HCT116 (cell line): ENCODE results near the gene TCEAL4. TPM values are rescaled to one million over a fixed set of nuclear protein-coding genes. Genes with fewer than 3 reads are reported as not detected.

Experiments used
- ATAC-seq: fragments of 200-7000 bp; cut with Tn5 transposase; 2 replicates; pipeline ENCODE4 v1.9.1; 2020; ENCODE audit warnings: mild to moderate bottlenecking, moderate library complexity
- BruUV-seq: library from RNA; stranded (reverse); fragments of 400-500 nt; replicated peaks from 2 replicates; lab custom pipeline; 2021; lab: Mats Ljungman, UMichigan
- CTCF ChIA-PET: fragments of 300-600 bp; sonication (Branson Sonifier 250); formaldehyde crosslinking; loops from one replicate; lab custom pipeline; 2021; ENCODE audit warnings: antibody characterized with exemption; lab: Charles Lee
- POLR2A ChIA-PET: fragments of 300-600, 350-600 bp; sonication (Branson Sonifier 250); formaldehyde crosslinking; loops from one replicate; lab custom pipeline; 2021; ENCODE audit warnings: antibody characterized with exemption; lab: Charles Lee
- RAD21 ChIA-PET, 2 experiments: fragments of 300-600 bp; sonication (Branson Sonifier 250); formaldehyde crosslinking; loops; one replicate each; lab custom pipeline; 2023; ENCODE audit warnings: low total read pairs in 2 of 2; ENCODE audit not compliant: uncharacterized antibody in 2 of 2, unreplicated experiment in 2 of 2, low non-redundant PET in 1 of 2; lab: Charles Lee
- DNase-seq: peaks from one replicate; pipeline ENCODE4 v3.0.0-alpha.2; 2010; ENCODE audit warnings: low read depth, low spot score
- H2AFZ ChIP-seq: fragments of 200-600 bp; shearing (Covaris generic), sonication (generic); 2 replicates; pipeline ENCODE4 v1.6.1; 2017; ENCODE audit warnings: low read depth, mixed run types, mixed read lengths, antibody characterized with exemption, low read length; ENCODE audit not compliant: poor library complexity, severe bottlenecking
- H3K27ac ChIP-seq: 2 replicates; pipeline ENCODE4 v1.5.1; 2012; ENCODE audit warnings: low read depth, low read length
- H3K27me3 ChIP-seq: fragments of 200-600 bp; sonication (generic); 2 replicates; pipeline ENCODE4 v1.6.1; 2016; ENCODE audit warnings: mixed run types, low read length, mixed read lengths; ENCODE audit not compliant: insufficient read depth
- H3K36me3 ChIP-seq, 2 experiments: fragments of 200-500 bp in 1 of 2; fragments of 200-600 bp in 1 of 2; sonication (Bioruptor generic) in 1 of 2; sonication (generic) in 1 of 2; 2 replicates each; pipeline versions ENCODE4 v1.5.1 to v1.6.1; 2014 to 2016; ENCODE audit warnings: low read length in 2 of 2, inconsistent platforms in 1 of 2, mixed read lengths in 1 of 2, mixed run types in 1 of 2; ENCODE audit not compliant: insufficient read depth in 2 of 2, control insufficient read depth in 1 of 2
- H3K4me1 ChIP-seq, 2 experiments: fragments of 200-600 bp in 1 of 2; sonication (generic) in 1 of 2; 2 replicates each; pipeline versions ENCODE4 v1.5.1 to v1.6.1; 2012 to 2017; ENCODE audit warnings: low read length in 2 of 2, inconsistent platforms in 1 of 2, mild to moderate bottlenecking in 1 of 2, mixed read lengths in 1 of 2, mixed run types in 1 of 2, moderate library complexity in 1 of 2; ENCODE audit not compliant: insufficient read depth in 2 of 2, control insufficient read depth in 1 of 2
- H3K4me2 ChIP-seq: fragments of 200-600 bp; sonication (generic); 2 replicates; pipeline ENCODE4 v1.6.1; 2017; ENCODE audit warnings: mixed run types, low read length, mixed read lengths
- H3K4me3 ChIP-seq, 2 experiments: fragments of 200-600 bp in 1 of 2; sonication (generic) in 1 of 2; replicated peaks in 1 of 2; 2 replicates each; pipeline ENCODE4 v1.5.1; 2011 to 2016; ENCODE audit warnings: low read length in 2 of 2, control low read depth in 1 of 2, low read depth in 1 of 2, mild to moderate bottlenecking in 1 of 2, mixed read lengths in 1 of 2, mixed run types in 1 of 2
- H3K79me2 ChIP-seq: fragments of 200-600 bp; sonication (generic); 2 replicates; pipeline ENCODE4 v1.6.1; 2017; ENCODE audit warnings: mild to moderate bottlenecking, mixed run types, low read length, moderate library complexity, mixed read lengths; ENCODE audit not compliant: insufficient read depth
- H3K9ac ChIP-seq: fragments of 200-600 bp; sonication (generic); 2 replicates; pipeline ENCODE4 v1.6.1; 2016; ENCODE audit warnings: low read length, mixed read lengths
- H3K9me2 ChIP-seq: fragments of 200-600 bp; sonication (generic), shearing (Covaris generic); 2 replicates; pipeline ENCODE4 v1.6.1; 2017; ENCODE audit warnings: mixed run types, mild to moderate bottlenecking, moderate library complexity; ENCODE audit not compliant: insufficient read depth
- H3K9me3 ChIP-seq, 2 experiments: fragments of 200-500 bp in 1 of 2; fragments of 200-600 bp in 1 of 2; sonication (Bioruptor generic) in 1 of 2; sonication (generic) in 1 of 2; 2 replicates each; pipeline ENCODE4 v1.6.1; 2014 to 2017; ENCODE audit warnings: low read length in 2 of 2, mixed read lengths in 2 of 2, inconsistent platforms in 1 of 2, low read depth in 1 of 2, mild to moderate bottlenecking in 1 of 2, mixed run types in 1 of 2, moderate library complexity in 1 of 2; ENCODE audit not compliant: control insufficient read depth in 1 of 2, insufficient read depth in 1 of 2
- H4K20me1 ChIP-seq: fragments of 200-600 bp; sonication (generic), shearing (Covaris generic); 2 replicates; pipeline ENCODE4 v1.6.1; 2017; ENCODE audit warnings: mixed run types, mild to moderate bottlenecking, moderate library complexity; ENCODE audit not compliant: insufficient read depth
- EZH2 ChIP-seq: fragments of 200-600 bp; sonication (generic); IDR thresholded peaks from 2 replicates; pipeline ENCODE4 v1.6.1; 2017; ENCODE audit warnings: antibody characterized with exemption, mixed run types
- FOSL1 ChIP-seq: IDR thresholded peaks from 2 replicates; pipeline ENCODE4 v1.6.1; 2012; ENCODE audit warnings: low read depth
- RAD21 ChIP-seq: IDR thresholded peaks from 2 replicates; pipeline ENCODE4 v1.6.1; 2012; ENCODE audit warnings: low read depth, mild to moderate bottlenecking
- SRF ChIP-seq: IDR thresholded peaks from 2 replicates; pipeline ENCODE4 v1.6.1; 2012; ENCODE audit warnings: low read depth
- TCF7L2 ChIP-seq: IDR thresholded peaks from 2 replicates; pipeline ENCODE4 v1.7.0; 2011; ENCODE audit warnings: borderline replicate concordance, inconsistent platforms; ENCODE audit not compliant: insufficient read depth, insufficient read length; ENCODE audit errors: extremely low read depth
- ZNF274 ChIP-seq: fragments of 200-500 bp; sonication (Bioruptor generic); IDR thresholded peaks from 2 replicates; pipeline ENCODE4 v1.6.1; 2014; ENCODE audit warnings: mild to moderate bottlenecking, low read depth, low read length, inconsistent platforms
- intact Hi-C: fragments of 100-400 bp; cut with micrococcal nuclease; formaldehyde crosslinking; loops from 2 replicates; pipeline ENCODE4 v1.10.0; 2022
- total RNA-seq: library from RNA; stranded (reverse); gene quantifications from one replicate; pipeline ENCODE4 v1.2.1, GENCODE V29; 2021; ENCODE audit not compliant: unreplicated experiment
- TF ChIP-seq, protein P1 (sequence below): IDR thresholded peaks from 2 replicates; pipeline ENCODE4 v1.6.1; 2012
- TF ChIP-seq, protein P2 (sequence below): IDR thresholded peaks from 2 replicates; pipeline ENCODE4 v1.6.1; 2012
- TF ChIP-seq, protein P3 (sequence below): IDR thresholded peaks from 2 replicates; pipeline ENCODE4 v1.6.1; 2011; ENCODE audit warnings: mild to moderate bottlenecking, low read length, moderate library complexity; ENCODE audit not compliant: insufficient replicate concordance; ENCODE audit errors: extremely low read depth
- TF ChIP-seq, protein P4 (sequence below): IDR thresholded peaks from 2 replicates; pipeline ENCODE4 v1.6.1; 2012; ENCODE audit warnings: low read depth
- TF ChIP-seq, protein P5 (sequence below), 3 experiments: fragments of 200-600 bp in 1 of 3; sonication (generic) in 1 of 3; IDR thresholded peaks in 2 of 3; conservative IDR thresholded peaks in 1 of 3; 2 replicates each; pipeline ENCODE4 v1.5.1; 2012 to 2017; ENCODE audit warnings: low read depth in 2 of 3, low read length in 2 of 3, antibody characterized with exemption in 1 of 3, borderline replicate concordance in 1 of 3, control low read depth in 1 of 3, mild to moderate bottlenecking in 1 of 3, mixed read lengths in 1 of 3, mixed run types in 1 of 3, moderate library complexity in 1 of 3; ENCODE audit not compliant: insufficient read depth in 1 of 3

The TCEAL4 gene
- total RNA-seq, 1 experiment from 2014 or later: 23.5 TPM

DNA sequence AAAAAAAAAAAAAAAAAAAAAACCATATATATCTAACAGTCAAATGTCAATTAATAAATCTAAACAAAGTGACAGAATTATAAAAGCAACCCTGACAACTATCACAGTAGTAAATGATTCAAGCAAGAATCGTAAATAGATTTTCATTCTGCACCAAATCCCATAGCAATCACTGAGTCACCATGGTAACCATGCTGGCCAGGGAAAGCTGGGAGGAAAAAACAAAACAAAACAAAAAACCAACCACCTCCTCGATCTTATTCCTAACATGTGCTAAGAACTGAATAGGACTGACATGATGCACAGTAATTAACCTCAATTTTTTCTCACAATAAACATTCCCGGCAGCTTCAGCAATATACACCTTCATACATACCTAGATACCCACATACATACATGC lies 35.4 kb upstream of the TCEAL4 start:
- Histone ChIP-seq H3K9ac (no peak overlapping the region), H3K79me2 (no peaks in the 10 kb centered on the region), H3K4me1 (no peaks in the 10 kb centered on the region), H3K9me3 (no peaks in the 10 kb centered on the region), H2AFZ (no peak overlapping the region), H3K9me2 (no peaks in the 10 kb centered on the region), H3K4me2 (no peak overlapping the region), H3K36me3 (no peaks in the 10 kb centered on the region), H3K4me3 (no peak overlapping the region), H3K27me3 (no peaks in the 10 kb centered on the region), H3K27ac (no peak overlapping the region), H4K20me1 (no peaks in the 10 kb centered on the region)
- no TSS peak for BruUV-seq
- POLR2A ChIA-PET: no interaction called here
- RAD21 ChIA-PET: no interaction called here
- TF ChIP-seq, protein P1, sequence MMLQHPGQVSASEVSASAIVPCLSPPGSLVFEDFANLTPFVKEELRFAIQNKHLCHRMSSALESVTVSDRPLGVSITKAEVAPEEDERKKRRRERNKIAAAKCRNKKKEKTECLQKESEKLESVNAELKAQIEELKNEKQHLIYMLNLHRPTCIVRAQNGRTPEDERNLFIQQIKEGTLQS: no peak
- TF ChIP-seq SRF: no peak
- ATAC-seq (no peak), DNase-seq (no peak)
- intact Hi-C loops: no loop called here
- CTCF ChIA-PET: no interaction called here

DNA sequence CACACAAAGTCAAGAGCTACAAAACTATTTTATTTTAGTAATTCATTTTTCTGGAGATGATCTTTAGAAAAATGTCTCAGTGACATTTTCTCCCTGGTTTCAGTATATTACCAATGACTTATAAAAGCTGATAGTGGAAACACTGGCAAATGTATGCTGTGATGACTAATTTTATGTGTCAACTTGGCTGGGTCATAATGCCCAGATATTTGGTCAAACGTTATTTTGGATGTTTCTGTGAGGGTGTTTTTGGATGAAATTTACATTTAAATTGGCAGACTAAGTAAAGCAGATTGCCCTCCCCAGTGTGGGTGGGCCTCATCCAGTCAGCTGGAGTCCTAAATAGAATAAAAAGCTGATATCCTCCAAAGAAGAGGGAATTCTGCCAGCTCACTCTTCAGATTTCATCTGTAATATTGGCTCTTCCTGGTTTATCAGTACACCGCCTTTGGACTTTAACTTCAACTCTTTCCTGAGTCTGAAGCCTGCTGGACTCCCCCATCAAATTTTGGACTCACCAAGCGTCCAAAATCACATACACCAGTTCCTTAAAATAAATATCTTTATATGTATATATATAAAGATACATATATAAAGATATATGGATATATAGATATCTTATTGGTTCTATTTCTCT lies 34.8 kb upstream of the TCEAL4 start:
- RAD21 ChIA-PET: no interaction called here
- H3K9ac ChIP-seq: no peak overlapping the region
- CTCF ChIA-PET: no interaction called here
- no peak overlapping the region for H3K27ac ChIP-seq
- no peaks in the 10 kb centered on the region for H3K9me2 ChIP-seq
- H3K79me2 ChIP-seq: no peaks in the 10 kb centered on the region
- no TSS peak for BruUV-seq
- H3K4me3 ChIP-seq: no peak overlapping the region
- no peaks in the 10 kb centered on the region for H3K9me3 ChIP-seq
- no peaks in the 10 kb centered on the region for H3K4me1 ChIP-seq
- no peak for ATAC-seq
- no peak overlapping the region for H2AFZ ChIP-seq
- no peak overlapping the region for H3K4me2 ChIP-seq
- no peaks in the 10 kb centered on the region for H4K20me1 ChIP-seq
- no peaks in the 10 kb centered on the region for H3K36me3 ChIP-seq
- POLR2A ChIA-PET: no interaction called here
- H3K27me3 ChIP-seq: no peaks in the 10 kb centered on the region
- intact Hi-C loops: no loop called here
- no peak for DNase-seq
- TF ChIP-seq ZNF274: no peak
- no peak for TF ChIP-seq SRF
- no peak for TF ChIP-seq TCF7L2
- TF ChIP-seq, protein P2, sequence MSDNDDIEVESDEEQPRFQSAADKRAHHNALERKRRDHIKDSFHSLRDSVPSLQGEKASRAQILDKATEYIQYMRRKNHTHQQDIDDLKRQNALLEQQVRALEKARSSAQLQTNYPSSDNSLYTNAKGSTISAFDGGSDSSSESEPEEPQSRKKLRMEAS: no peak
- no peak for TF ChIP-seq FOSL1
- TF ChIP-seq RAD21: no peak
- TF ChIP-seq, protein P3, sequence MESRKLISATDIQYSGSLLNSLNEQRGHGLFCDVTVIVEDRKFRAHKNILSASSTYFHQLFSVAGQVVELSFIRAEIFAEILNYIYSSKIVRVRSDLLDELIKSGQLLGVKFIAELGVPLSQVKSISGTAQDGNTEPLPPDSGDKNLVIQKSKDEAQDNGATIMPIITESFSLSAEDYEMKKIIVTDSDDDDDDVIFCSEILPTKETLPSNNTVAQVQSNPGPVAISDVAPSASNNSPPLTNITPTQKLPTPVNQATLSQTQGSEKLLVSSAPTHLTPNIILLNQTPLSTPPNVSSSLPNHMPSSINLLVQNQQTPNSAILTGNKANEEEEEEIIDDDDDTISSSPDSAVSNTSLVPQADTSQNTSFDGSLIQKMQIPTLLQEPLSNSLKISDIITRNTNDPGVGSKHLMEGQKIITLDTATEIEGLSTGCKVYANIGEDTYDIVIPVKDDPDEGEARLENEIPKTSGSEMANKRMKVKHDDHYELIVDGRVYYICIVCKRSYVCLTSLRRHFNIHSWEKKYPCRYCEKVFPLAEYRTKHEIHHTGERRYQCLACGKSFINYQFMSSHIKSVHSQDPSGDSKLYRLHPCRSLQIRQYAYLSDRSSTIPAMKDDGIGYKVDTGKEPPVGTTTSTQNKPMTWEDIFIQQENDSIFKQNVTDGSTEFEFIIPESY: no peak
- TF ChIP-seq, protein P4, sequence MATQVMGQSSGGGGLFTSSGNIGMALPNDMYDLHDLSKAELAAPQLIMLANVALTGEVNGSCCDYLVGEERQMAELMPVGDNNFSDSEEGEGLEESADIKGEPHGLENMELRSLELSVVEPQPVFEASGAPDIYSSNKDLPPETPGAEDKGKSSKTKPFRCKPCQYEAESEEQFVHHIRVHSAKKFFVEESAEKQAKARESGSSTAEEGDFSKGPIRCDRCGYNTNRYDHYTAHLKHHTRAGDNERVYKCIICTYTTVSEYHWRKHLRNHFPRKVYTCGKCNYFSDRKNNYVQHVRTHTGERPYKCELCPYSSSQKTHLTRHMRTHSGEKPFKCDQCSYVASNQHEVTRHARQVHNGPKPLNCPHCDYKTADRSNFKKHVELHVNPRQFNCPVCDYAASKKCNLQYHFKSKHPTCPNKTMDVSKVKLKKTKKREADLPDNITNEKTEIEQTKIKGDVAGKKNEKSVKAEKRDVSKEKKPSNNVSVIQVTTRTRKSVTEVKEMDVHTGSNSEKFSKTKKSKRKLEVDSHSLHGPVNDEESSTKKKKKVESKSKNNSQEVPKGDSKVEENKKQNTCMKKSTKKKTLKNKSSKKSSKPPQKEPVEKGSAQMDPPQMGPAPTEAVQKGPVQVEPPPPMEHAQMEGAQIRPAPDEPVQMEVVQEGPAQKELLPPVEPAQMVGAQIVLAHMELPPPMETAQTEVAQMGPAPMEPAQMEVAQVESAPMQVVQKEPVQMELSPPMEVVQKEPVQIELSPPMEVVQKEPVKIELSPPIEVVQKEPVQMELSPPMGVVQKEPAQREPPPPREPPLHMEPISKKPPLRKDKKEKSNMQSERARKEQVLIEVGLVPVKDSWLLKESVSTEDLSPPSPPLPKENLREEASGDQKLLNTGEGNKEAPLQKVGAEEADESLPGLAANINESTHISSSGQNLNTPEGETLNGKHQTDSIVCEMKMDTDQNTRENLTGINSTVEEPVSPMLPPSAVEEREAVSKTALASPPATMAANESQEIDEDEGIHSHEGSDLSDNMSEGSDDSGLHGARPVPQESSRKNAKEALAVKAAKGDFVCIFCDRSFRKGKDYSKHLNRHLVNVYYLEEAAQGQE: no peak
- TF ChIP-seq EZH2: no peak
- TF ChIP-seq, protein P5, sequence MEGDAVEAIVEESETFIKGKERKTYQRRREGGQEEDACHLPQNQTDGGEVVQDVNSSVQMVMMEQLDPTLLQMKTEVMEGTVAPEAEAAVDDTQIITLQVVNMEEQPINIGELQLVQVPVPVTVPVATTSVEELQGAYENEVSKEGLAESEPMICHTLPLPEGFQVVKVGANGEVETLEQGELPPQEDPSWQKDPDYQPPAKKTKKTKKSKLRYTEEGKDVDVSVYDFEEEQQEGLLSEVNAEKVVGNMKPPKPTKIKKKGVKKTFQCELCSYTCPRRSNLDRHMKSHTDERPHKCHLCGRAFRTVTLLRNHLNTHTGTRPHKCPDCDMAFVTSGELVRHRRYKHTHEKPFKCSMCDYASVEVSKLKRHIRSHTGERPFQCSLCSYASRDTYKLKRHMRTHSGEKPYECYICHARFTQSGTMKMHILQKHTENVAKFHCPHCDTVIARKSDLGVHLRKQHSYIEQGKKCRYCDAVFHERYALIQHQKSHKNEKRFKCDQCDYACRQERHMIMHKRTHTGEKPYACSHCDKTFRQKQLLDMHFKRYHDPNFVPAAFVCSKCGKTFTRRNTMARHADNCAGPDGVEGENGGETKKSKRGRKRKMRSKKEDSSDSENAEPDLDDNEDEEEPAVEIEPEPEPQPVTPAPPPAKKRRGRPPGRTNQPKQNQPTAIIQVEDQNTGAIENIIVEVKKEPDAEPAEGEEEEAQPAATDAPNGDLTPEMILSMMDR (IDR thresholded peaks at IDR 0.05 in 2 of 3, conservative IDR thresholded peaks at IDR 0.05 in 1 of 3; ENCODE audit: borderline replicate concordance in 1 of 3, insufficient read depth in 1 of 3, low read depth in 2 of 3, low read length in 2 of 3): no peak
